Urinary bladder (tissue), 4 donors: ENCODE results near the gene KLHL14. TPM values are rescaled to one million over a fixed set of nuclear protein-coding genes. Genes with fewer than 3 reads are reported as not detected.
A peak's percentile ranks its signal among the peaks of the same experiment; 100 is the strongest.
"Not testable (repeated sequence)": the region's sequence is repeated elsewhere in the genome, so short reads cannot be mapped to it uniquely, and the experiment has no call there.

ENCODE experiments used
- DNase-seq: peaks from one replicate; pipeline ENCODE4 v3.0.0-alpha.2; 2015; ENCODE audit errors: extremely low spot score
- H3K27ac ChIP-seq: one replicate; pipeline ENCODE4 v1.5.1; 2013; ENCODE audit warnings: low read depth, mild to moderate bottlenecking, moderate library complexity
- H3K36me3 ChIP-seq: one replicate; pipeline ENCODE4 v1.6.1; 2013; ENCODE audit warnings: mild to moderate bottlenecking, moderate library complexity; ENCODE audit not compliant: insufficient read depth
- H3K4me1 ChIP-seq: one replicate; pipeline ENCODE4 v1.6.1; 2013; ENCODE audit warnings: mild to moderate bottlenecking, moderate library complexity; ENCODE audit not compliant: insufficient read depth
- H3K4me3 ChIP-seq: one replicate; pipeline ENCODE4 v1.5.1; 2013; ENCODE audit warnings: low read depth, low read length
- WGBS: extraction: QIAGEN DNeasy Blood & Tissue Kit; methylation state at CpG from one replicate; pipeline ENCODE4 v1.1.7; 2013; 5-methylcytosine and 5-hydroxymethylcytosine counted together
- polyA plus RNA-seq: library from polyadenylated mRNA; stranded (reverse); fragments of 200-250 nt; gene quantifications from one replicate; pipeline ENCODE4 v1.2.3, GENCODE V29; 2013
- total RNA-seq: library from RNA; depleted of rRNA; stranded (reverse); fragments of >200 nt; gene quantifications from one replicate; pipeline ENCODE4 v1.2.3, GENCODE V29; 2014
- donor health status: healthy with polysubstance abuse.
- donor health status: healthy.

KLHL14 gene
- total RNA-seq = 1.5 TPM
- 0.39 TPM for polyA plus RNA-seq

GRCh38 chr18:32772581-32773381, at the start of gene KLHL14:
TSS of gene KLHL14 (minus strand) at chr18:32773023. CDS start at chr18:32770591, 2,432 bp downstream.
- Histone ChIP-seq H3K4me1 (no peaks in the 10 kb centered on the region), H3K27ac (no peak within 1 kb of the TSS), H3K36me3 (no peaks in the 10 kb centered on the region), H3K4me3 (peak within 1 kb of the TSS; percentile 50)
- DNase-seq = no peak
- WGBS = 56% methylated on average over 17 of the region's 17 CpGs

GRCh38 chr18:32822197-32822596, 49.4 kb upstream of the KLHL14 start:
- Histone ChIP-seq H3K27ac (no peak overlapping the region), H3K36me3 (no peaks in the 10 kb centered on the region), H3K4me1 (no peaks in the 10 kb centered on the region), H3K4me3 (no peak overlapping the region)
- WGBS = 90% methylated on average over 16 of the region's 16 CpGs
- DNase-seq = no peak

- no peaks in the 10 kb centered on the region for H3K36me3 ChIP-seq
- DNase-seq = no peak
- no peak overlapping the region for H3K27ac ChIP-seq
- no peak overlapping the region for H3K4me3 ChIP-seq
- H3K4me1 ChIP-seq = no peaks in the 10 kb centered on the region
- 64% methylated on average over 3 of the region's 3 CpGs for WGBS
Measured at GRCh38 chr18:32815881-32816280, 43.1 kb upstream of the KLHL14 start.

- no peak for DNase-seq
- no peaks in the 10 kb centered on the region for H3K4me1 ChIP-seq
- H3K4me3 ChIP-seq = no peak overlapping the region
- no peaks in the 10 kb centered on the region for H3K36me3 ChIP-seq
- WGBS = 72% methylated on average over 3 of the region's 3 CpGs
- no peak overlapping the region for H3K27ac ChIP-seq
Measured at GRCh38 chr18:32812342-32812741, 39.5 kb upstream of the KLHL14 start.

GRCh38 chr18:32810314-32810713, 37.5 kb upstream of the KLHL14 start:
- H3K36me3 ChIP-seq = no peaks in the 10 kb centered on the region
- H3K27ac ChIP-seq = no peak overlapping the region
- WGBS = 49% methylated on average over 1 of the region's 1 CpG
- DNase-seq = no peak
- no peak overlapping the region for H3K4me3 ChIP-seq
- H3K4me1 ChIP-seq = no peaks in the 10 kb centered on the region

GRCh38 chr18:32805354-32805753, 32.5 kb upstream of the KLHL14 start:
- WGBS = 93% methylated on average over 5 of the region's 5 CpGs
- H3K4me3 ChIP-seq = no peak overlapping the region
- no peak overlapping the region for H3K27ac ChIP-seq
- H3K36me3 ChIP-seq = no peaks in the 10 kb centered on the region
- no peak for DNase-seq
- no peaks in the 10 kb centered on the region for H3K4me1 ChIP-seq

GRCh38 chr18:32804134-32804888, 31.5 kb upstream of the KLHL14 start:
- H3K4me3 ChIP-seq = no peak overlapping the region
- 77% methylated on average over 6 of the region's 6 CpGs for WGBS
- no peak overlapping the region for H3K27ac ChIP-seq
- no peak for DNase-seq
- no peaks in the 10 kb centered on the region for H3K36me3 ChIP-seq
- H3K4me1 ChIP-seq = no peaks in the 10 kb centered on the region

- DNase-seq = no peak
Measured at GRCh38 chr18:32803568-32803967, 30.7 kb upstream of the KLHL14 start.

GRCh38 chr18:32802591-32803451, 30.0 kb upstream of the KLHL14 start:
- no peak for DNase-seq
- no peaks in the 10 kb centered on the region for H3K36me3 ChIP-seq
- no peaks in the 10 kb centered on the region for H3K4me1 ChIP-seq
- WGBS = 81% methylated on average over 8 of the region's 8 CpGs
- no peak overlapping the region for H3K27ac ChIP-seq
- H3K4me3 ChIP-seq = no peak overlapping the region

More at GRCh38 chr18:32803568-32803967, 30.7 kb upstream of the KLHL14 start:
- Histone ChIP-seq H3K4me1 (no peaks in the 10 kb centered on the region), H3K4me3 (no peak overlapping the region), H3K27ac (no peak overlapping the region), H3K36me3 (no peaks in the 10 kb centered on the region)
- 80% methylated on average over 3 of the region's 3 CpGs for WGBS

- Histone ChIP-seq H3K27ac (no peak overlapping the region), H3K36me3 (no peaks in the 10 kb centered on the region), H3K4me3 (no peak overlapping the region), H3K4me1 (no peaks in the 10 kb centered on the region)
- 42% methylated on average over 1 of the region's 1 CpG for WGBS
- DNase-seq = no peak
Measured at GRCh38 chr18:32801228-32801627, 28.4 kb upstream of the KLHL14 start.

- WGBS = 76% methylated on average over 4 of the region's 4 CpGs
- H3K36me3 ChIP-seq = no peaks in the 10 kb centered on the region
Measured at GRCh38 chr18:32798209-32798960, 25.6 kb upstream of the KLHL14 start.

GRCh38 chr18:32794667-32795066, 21.8 kb upstream of the KLHL14 start:
- not testable (repeated sequence) for DNase-seq, H3K36me3 ChIP-seq, H3K27ac ChIP-seq, H3K4me3 ChIP-seq, H3K4me1 ChIP-seq
- 91% methylated on average over 31 of the region's 31 CpGs for WGBS

More at GRCh38 chr18:32798209-32798960, 25.6 kb upstream of the KLHL14 start:
- H3K4me1 ChIP-seq = no peaks in the 10 kb centered on the region
- DNase-seq = no peak
- H3K27ac ChIP-seq = no peak overlapping the region
- no peak overlapping the region for H3K4me3 ChIP-seq

- DNase-seq = no peak
- WGBS = 90% methylated on average over 1 of the region's 1 CpG
- Histone ChIP-seq H3K4me3 (no peak overlapping the region), H3K36me3 (no peaks in the 10 kb centered on the region), H3K4me1 (no peaks in the 10 kb centered on the region), H3K27ac (no peak overlapping the region)
Measured at GRCh38 chr18:32779010-32779409, 6.2 kb upstream of the KLHL14 start.
